ENCODE measurements around the gene PACS2.
"Not testable (repeated sequence)": the region's sequence is repeated elsewhere in the genome, so short reads cannot be mapped to it uniquely, and the experiment has no call there.

PACS2 gene

GRCh38 chr14:105326891-105327694, 12.5 kb downstream of the PACS2 start:
- H3K36me3 ChIP-seq (ENCODE audit: insufficient read depth, low read length) = no peaks in the 10 kb centered on the region
- no peak overlapping the region for H3K4me3 ChIP-seq (ENCODE audit: low read depth, low read length)
- H3K27ac ChIP-seq (ENCODE audit: low read depth, low read length) = no peak overlapping the region
- no peak overlapping the region for H2AFZ ChIP-seq (ENCODE audit: low read length, unreplicated experiment)
- no peaks in the 10 kb centered on the region for H3K27me3 ChIP-seq (ENCODE audit: insufficient read depth, low read length)
- peaks cover 23% of the 10 kb centered on the region for H3K79me2 ChIP-seq (ENCODE audit: control insufficient read depth, insufficient read depth, low read length, unreplicated experiment)
- peaks cover 21% of the 10 kb centered on the region for H3K4me1 ChIP-seq (ENCODE audit: control insufficient read depth, insufficient read depth, low read length, unreplicated experiment)

- H3K36me3 ChIP-seq (ENCODE audit: insufficient read depth, low read length); H2AFZ ChIP-seq (ENCODE audit: low read length, unreplicated experiment); H3K27ac ChIP-seq (ENCODE audit: low read depth, low read length); H3K27me3 ChIP-seq (ENCODE audit: insufficient read depth, low read length); H3K4me3 ChIP-seq (ENCODE audit: low read depth, low read length): not testable (repeated sequence)
- H3K79me2 ChIP-seq (ENCODE audit: control insufficient read depth, insufficient read depth, low read length, unreplicated experiment) = peaks cover 28% of the 10 kb centered on the region
- peaks cover 19% of the 10 kb centered on the region for H3K4me1 ChIP-seq (ENCODE audit: control insufficient read depth, insufficient read depth, low read length, unreplicated experiment)
These were observed 13.1 kb downstream of the PACS2 start for GRCh38 chr14:105327695-105328045.

GRCh38 chr14:105328070-105328677, 13.6 kb downstream of the PACS2 start:
- Histone ChIP-seq H3K27ac (ENCODE audit: low read depth, low read length) (no peak overlapping the region), H3K36me3 (ENCODE audit: insufficient read depth, low read length) (no peaks in the 10 kb centered on the region), H2AFZ (ENCODE audit: low read length, unreplicated experiment) (no peak overlapping the region), H3K27me3 (ENCODE audit: insufficient read depth, low read length) (no peaks in the 10 kb centered on the region), H3K4me1 (ENCODE audit: control insufficient read depth, insufficient read depth, low read length, unreplicated experiment) (peaks cover 14% of the 10 kb centered on the region), H3K4me3 (ENCODE audit: low read depth, low read length) (no peak overlapping the region), H3K79me2 (ENCODE audit: control insufficient read depth, insufficient read depth, low read length, unreplicated experiment) (peaks cover 25% of the 10 kb centered on the region)

GRCh38 chr14:105328678-105329390, 14.3 kb downstream of the PACS2 start:
- H3K79me2 ChIP-seq (ENCODE audit: control insufficient read depth, insufficient read depth, low read length, unreplicated experiment) = peaks cover 24% of the 10 kb centered on the region
- H3K27ac ChIP-seq (ENCODE audit: low read depth, low read length) = no peak overlapping the region
- peaks cover 12% of the 10 kb centered on the region for H3K4me1 ChIP-seq (ENCODE audit: control insufficient read depth, insufficient read depth, low read length, unreplicated experiment)
- no peak overlapping the region for H2AFZ ChIP-seq (ENCODE audit: low read length, unreplicated experiment)
- no peak overlapping the region for H3K4me3 ChIP-seq (ENCODE audit: low read depth, low read length)
- H3K36me3 ChIP-seq (ENCODE audit: insufficient read depth, low read length) = no peaks in the 10 kb centered on the region
- H3K27me3 ChIP-seq (ENCODE audit: insufficient read depth, low read length) = no peaks in the 10 kb centered on the region

- Histone ChIP-seq H2AFZ (ENCODE audit: low read length, unreplicated experiment) (no peak overlapping the region), H3K27me3 (ENCODE audit: insufficient read depth, low read length) (no peaks in the 10 kb centered on the region), H3K4me1 (ENCODE audit: control insufficient read depth, insufficient read depth, low read length, unreplicated experiment) (peaks cover 12% of the 10 kb centered on the region), H3K4me3 (ENCODE audit: low read depth, low read length) (no peak overlapping the region), H3K79me2 (ENCODE audit: control insufficient read depth, insufficient read depth, low read length, unreplicated experiment) (peaks cover 20% of the 10 kb centered on the region), H3K36me3 (ENCODE audit: insufficient read depth, low read length) (no peaks in the 10 kb centered on the region), H3K27ac (ENCODE audit: low read depth, low read length) (no peak overlapping the region)
These were observed 15.0 kb downstream of the PACS2 start for GRCh38 chr14:105329411-105330150.

GRCh38 chr14:105330491-105330895, 15.9 kb downstream of the PACS2 start:
- H3K27me3 ChIP-seq (ENCODE audit: insufficient read depth, low read length) = no peaks in the 10 kb centered on the region
- H3K27ac ChIP-seq (ENCODE audit: low read depth, low read length) = peak overlapping the region; percentile 74
- peaks cover 12% of the 10 kb centered on the region for H3K4me1 ChIP-seq (ENCODE audit: control insufficient read depth, insufficient read depth, low read length, unreplicated experiment)
- H2AFZ ChIP-seq (ENCODE audit: low read length, unreplicated experiment) = no peak overlapping the region
- H3K79me2 ChIP-seq (ENCODE audit: control insufficient read depth, insufficient read depth, low read length, unreplicated experiment) = peaks cover 16% of the 10 kb centered on the region
- no peaks in the 10 kb centered on the region for H3K36me3 ChIP-seq (ENCODE audit: insufficient read depth, low read length)
- no peak overlapping the region; the same call in 1 of the 2 replicates for H3K4me3 ChIP-seq (ENCODE audit: low read depth, low read length)

- Histone ChIP-seq H3K4me1 (ENCODE audit: control insufficient read depth, insufficient read depth, low read length, unreplicated experiment) (peaks cover 12% of the 10 kb centered on the region), H3K79me2 (ENCODE audit: control insufficient read depth, insufficient read depth, low read length, unreplicated experiment) (peaks cover 16% of the 10 kb centered on the region), H3K36me3 (ENCODE audit: insufficient read depth, low read length) (no peaks in the 10 kb centered on the region), H3K4me3 (ENCODE audit: low read depth, low read length) (no peak overlapping the region), H2AFZ (ENCODE audit: low read length, unreplicated experiment) (no peak overlapping the region), H3K27me3 (ENCODE audit: insufficient read depth, low read length) (no peaks in the 10 kb centered on the region), H3K27ac (ENCODE audit: low read depth, low read length) (no peak overlapping the region)
These were observed 17.2 kb downstream of the PACS2 start for GRCh38 chr14:105331575-105332349.

- Histone ChIP-seq H3K79me2 (ENCODE audit: control insufficient read depth, insufficient read depth, low read length, unreplicated experiment) (peaks cover 13% of the 10 kb centered on the region), H2AFZ (ENCODE audit: low read length, unreplicated experiment) (no peak overlapping the region), H3K4me1 (ENCODE audit: control insufficient read depth, insufficient read depth, low read length, unreplicated experiment) (peaks cover 12% of the 10 kb centered on the region), H3K4me3 (ENCODE audit: low read depth, low read length) (no peak overlapping the region), H3K36me3 (ENCODE audit: insufficient read depth, low read length) (no peaks in the 10 kb centered on the region), H3K27ac (ENCODE audit: low read depth, low read length) (no peak overlapping the region), H3K27me3 (ENCODE audit: insufficient read depth, low read length) (no peaks in the 10 kb centered on the region)
These were observed 17.9 kb downstream of the PACS2 start for GRCh38 chr14:105332350-105332874.

GRCh38 chr14:105333020-105333490, 18.5 kb downstream of the PACS2 start:
- H3K36me3 ChIP-seq (ENCODE audit: insufficient read depth, low read length) = no peaks in the 10 kb centered on the region
- H3K79me2 ChIP-seq (ENCODE audit: control insufficient read depth, insufficient read depth, low read length, unreplicated experiment) = peaks cover 13% of the 10 kb centered on the region
- no peak overlapping the region for H3K4me3 ChIP-seq (ENCODE audit: low read depth, low read length)
- peaks cover 12% of the 10 kb centered on the region for H3K4me1 ChIP-seq (ENCODE audit: control insufficient read depth, insufficient read depth, low read length, unreplicated experiment)
- H3K27ac ChIP-seq (ENCODE audit: low read depth, low read length) = no peak overlapping the region
- H2AFZ ChIP-seq (ENCODE audit: low read length, unreplicated experiment) = no peak overlapping the region
- H3K27me3 ChIP-seq (ENCODE audit: insufficient read depth, low read length) = no peaks in the 10 kb centered on the region
